K562 (cell line): ENCODE data around the gene FRRS1. TPM values are rescaled to one million over a fixed set of nuclear protein-coding genes. Genes with fewer than 3 reads are reported as not detected.

Source experiments
- ARID4B ChIP-seq: sonication (generic); formaldehyde crosslinking; IDR thresholded peaks from 2 replicates; pipeline ENCODE4 v1.8.0; 2022; ENCODE audit warnings: mild to moderate bottlenecking, missing genetic modification reagents
- HMG20A ChIP-seq: fragments of 450-650 bp; formaldehyde crosslinking; conservative IDR thresholded peaks from 2 replicates; pipeline ENCODE4 v1.4.0; 2020; ENCODE audit warnings: mild to moderate bottlenecking, mixed read lengths
- PHB2 ChIP-seq: fragments of 450-650 bp; IDR thresholded peaks from 2 replicates; pipeline ENCODE4 v1.6.1; 2017; ENCODE audit warnings: low read depth
- PRPF4 ChIP-seq: fragments of 200-400 bp; formaldehyde crosslinking; IDR thresholded peaks from one replicate; pipeline ENCODE4 v1.6.1; 2017; ENCODE audit warnings: low read length, low read depth, mild to moderate bottlenecking; ENCODE audit not compliant: insufficient read depth, poor library complexity, severe bottlenecking
- SREBF2 ChIP-seq: sonication (generic); formaldehyde crosslinking; IDR thresholded peaks from 2 replicates; pipeline ENCODE4 v1.4.0; 2020; ENCODE audit warnings: mild to moderate bottlenecking, missing genetic modification reagents
- ZC3H8 ChIP-seq: fragments of 450-650 bp; IDR thresholded peaks from 2 replicates; pipeline ENCODE4 v1.6.1; 2017
- ZNF316 ChIP-seq: fragments of 450-650 bp; IDR thresholded peaks from 2 replicates; pipeline ENCODE4 v1.6.1; 2016
- ZNF512 ChIP-seq: IDR thresholded peaks from 2 replicates; pipeline ENCODE4 v1.6.1; 2016; ENCODE audit warnings: missing genetic modification characterization, missing compliant biosample characterization
- ZNF668 ChIP-seq: fragments of 250-450 bp; sonication (Bioruptor Pico); IDR thresholded peaks from 2 replicates; pipeline ENCODE4 v1.8.0; 2022; ENCODE audit warnings: mild to moderate bottlenecking, inconsistent platforms
- ZNF785 ChIP-seq: fragments of 250-450 bp; sonication (Bioruptor Pico); IDR thresholded peaks from 2 replicates; pipeline ENCODE4 v1.4.0; 2020; ENCODE audit warnings: mild to moderate bottlenecking
- polyA plus RNA-seq, 8 experiments: library from polyadenylated mRNA; depleted of rRNA in 4 of 8; stranded (reverse) in 5 of 8; unstranded in 3 of 8; fragments of >200 nt; fragmentation: Nextera tagmentation in 2 of 8; fragmentation: Illumina TruSeq in 1 of 8; extraction: Ambion mirVana in 2 of 8; extraction: Trizol in 1 of 8; gene quantifications; 2 replicates each; pipeline versions ENCODE4 v1.2.1 to v1.2.3, GENCODE V29; 2011 to 2014; ENCODE audit warnings: inconsistent platforms in 1 of 8, missing spikeins in 1 of 8
- total RNA-seq, 7 experiments: library from RNA; depleted of rRNA in 6 of 7; stranded (reverse); fragments of >200 nt in 6 of 7; fragmentation: Illumina TruSeq in 2 of 7; extraction: Trizol in 2 of 7; gene quantifications; 2 replicates each; pipeline versions ENCODE4 v1.2.1 to v1.2.3, GENCODE V29; 2011 to 2021; ENCODE audit warnings: low replicate concordance in 1 of 7
- TF ChIP-seq, protein P1 (sequence below), 2 experiments: fragments of 150-350 bp in 1 of 2; IDR thresholded peaks; 2 replicates each; pipeline ENCODE4 v1.6.1; 2012 to 2016; ENCODE audit warnings: low read depth in 2 of 2, low read length in 2 of 2, mild to moderate bottlenecking in 1 of 2, moderate library complexity in 1 of 2
- TF ChIP-seq, protein P2 (sequence below): fragments of 450-650 bp; formaldehyde crosslinking; IDR thresholded peaks from 2 replicates; pipeline ENCODE4 v1.4.0; 2020; ENCODE audit warnings: mild to moderate bottlenecking, mixed read lengths

FRRS1 gene
- total and polyA plus RNA-seq, 9 of the 15 experiments (the other 6 are each of a cell fraction or from before 2014, with no cell fraction given): 0.87 to 54.0 (median 23.7) TPM

DNA sequence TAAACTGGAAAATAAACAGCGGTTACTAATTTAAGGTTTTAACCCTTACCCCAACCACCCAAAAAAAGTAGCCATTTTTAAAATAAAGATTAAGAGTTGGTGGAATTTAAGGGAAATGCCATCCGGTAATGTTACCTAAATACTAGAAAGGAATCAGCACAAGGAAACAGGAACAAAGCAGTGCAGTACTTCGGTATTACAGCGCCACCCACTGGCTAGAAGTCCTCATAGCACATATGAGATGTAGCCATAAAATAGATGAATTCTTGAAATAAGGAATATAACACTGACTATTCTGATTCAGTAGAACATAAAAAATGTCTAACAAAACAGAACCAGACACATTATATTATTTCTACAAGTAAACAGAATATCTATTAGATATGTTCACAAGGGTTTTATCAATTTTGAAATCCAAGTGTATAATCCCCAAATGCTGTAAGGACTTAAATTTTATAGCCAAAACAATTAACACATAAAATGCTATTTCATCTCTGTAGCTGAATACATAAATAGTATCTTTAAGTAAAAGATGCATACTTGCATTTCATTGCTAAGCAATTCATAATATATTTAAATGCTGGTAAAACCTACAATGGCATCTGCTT is 58.8 kb downstream of the FRRS1 start (continued):
- TF ChIP-seq ARID4B (no peak), ZNF785 (CRISPR knock-in tag) (no peak), ZC3H8 (no peak), HMG20A (CRISPR knock-in tag) (no peak), ZNF668 (CRISPR knock-in tag) (no peak), ZNF512 (tag) (no peak), PHB2 (no peak), ZNF316 (no peak), PRPF4 (no peak), SREBF2 (CRISPR knock-in tag) (no peak)
- TF ChIP-seq, protein P1, sequence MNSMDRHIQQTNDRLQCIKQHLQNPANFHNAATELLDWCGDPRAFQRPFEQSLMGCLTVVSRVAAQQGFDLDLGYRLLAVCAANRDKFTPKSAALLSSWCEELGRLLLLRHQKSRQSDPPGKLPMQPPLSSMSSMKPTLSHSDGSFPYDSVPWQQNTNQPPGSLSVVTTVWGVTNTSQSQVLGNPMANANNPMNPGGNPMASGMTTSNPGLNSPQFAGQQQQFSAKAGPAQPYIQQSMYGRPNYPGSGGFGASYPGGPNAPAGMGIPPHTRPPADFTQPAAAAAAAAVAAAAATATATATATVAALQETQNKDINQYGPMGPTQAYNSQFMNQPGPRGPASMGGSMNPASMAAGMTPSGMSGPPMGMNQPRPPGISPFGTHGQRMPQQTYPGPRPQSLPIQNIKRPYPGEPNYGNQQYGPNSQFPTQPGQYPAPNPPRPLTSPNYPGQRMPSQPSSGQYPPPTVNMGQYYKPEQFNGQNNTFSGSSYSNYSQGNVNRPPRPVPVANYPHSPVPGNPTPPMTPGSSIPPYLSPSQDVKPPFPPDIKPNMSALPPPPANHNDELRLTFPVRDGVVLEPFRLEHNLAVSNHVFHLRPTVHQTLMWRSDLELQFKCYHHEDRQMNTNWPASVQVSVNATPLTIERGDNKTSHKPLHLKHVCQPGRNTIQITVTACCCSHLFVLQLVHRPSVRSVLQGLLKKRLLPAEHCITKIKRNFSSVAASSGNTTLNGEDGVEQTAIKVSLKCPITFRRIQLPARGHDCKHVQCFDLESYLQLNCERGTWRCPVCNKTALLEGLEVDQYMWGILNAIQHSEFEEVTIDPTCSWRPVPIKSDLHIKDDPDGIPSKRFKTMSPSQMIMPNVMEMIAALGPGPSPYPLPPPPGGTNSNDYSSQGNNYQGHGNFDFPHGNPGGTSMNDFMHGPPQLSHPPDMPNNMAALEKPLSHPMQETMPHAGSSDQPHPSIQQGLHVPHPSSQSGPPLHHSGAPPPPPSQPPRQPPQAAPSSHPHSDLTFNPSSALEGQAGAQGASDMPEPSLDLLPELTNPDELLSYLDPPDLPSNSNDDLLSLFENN (IDR thresholded peaks at IDR 0.05; ENCODE audit: low read depth in 2 of 2, low read length in 2 of 2): no peak
- TF ChIP-seq, protein P2, sequence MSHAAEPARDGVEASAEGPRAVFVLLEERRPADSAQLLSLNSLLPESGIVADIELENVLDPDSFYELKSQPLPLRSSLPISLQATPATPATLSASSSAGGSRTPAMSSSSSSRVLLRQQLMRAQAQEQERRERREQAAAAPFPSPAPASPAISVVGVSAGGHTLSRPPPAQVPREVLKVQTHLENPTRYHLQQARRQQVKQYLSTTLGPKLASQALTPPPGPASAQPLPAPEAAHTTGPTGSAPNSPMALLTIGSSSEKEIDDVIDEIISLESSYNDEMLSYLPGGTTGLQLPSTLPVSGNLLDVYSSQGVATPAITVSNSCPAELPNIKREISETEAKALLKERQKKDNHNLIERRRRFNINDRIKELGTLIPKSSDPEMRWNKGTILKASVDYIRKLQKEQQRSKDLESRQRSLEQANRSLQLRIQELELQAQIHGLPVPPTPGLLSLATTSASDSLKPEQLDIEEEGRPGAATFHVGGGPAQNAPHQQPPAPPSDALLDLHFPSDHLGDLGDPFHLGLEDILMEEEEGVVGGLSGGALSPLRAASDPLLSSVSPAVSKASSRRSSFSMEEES (CRISPR knock-in tag): no peak
